ENCODE results near the gene ATP2A2.

Gene ATP2A2

DNA sequence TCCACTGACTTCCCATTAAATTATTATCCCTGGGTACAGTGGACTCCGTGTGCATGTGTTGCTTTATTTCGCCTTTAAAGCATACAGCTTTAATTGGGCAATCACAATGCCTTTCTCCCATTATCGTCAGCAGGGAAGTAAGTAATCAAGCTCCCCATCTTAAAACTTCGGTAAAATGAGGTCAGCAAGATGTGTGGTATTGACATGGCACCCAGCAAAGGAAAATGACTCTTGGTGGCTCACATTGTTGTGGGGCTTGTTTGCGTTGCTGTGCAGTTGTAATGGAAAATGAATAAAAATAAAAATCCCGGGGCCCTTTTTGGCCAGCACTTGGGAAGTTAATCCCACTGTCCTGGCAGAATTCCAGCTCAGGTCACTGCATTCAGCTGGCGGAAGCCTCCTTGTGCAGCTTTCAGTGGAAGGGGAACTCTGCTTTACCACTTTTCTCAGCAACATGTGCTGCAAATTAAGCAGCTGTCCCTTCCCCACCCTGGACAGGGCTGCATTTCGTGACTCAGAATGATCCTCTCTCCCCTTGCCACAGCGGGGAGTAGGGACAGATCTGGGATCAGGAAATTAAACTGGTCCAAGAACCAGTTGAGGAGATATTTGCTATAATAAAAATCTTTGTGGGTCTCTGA, 13.9 kb upstream of the ATP2A2 start:
- Histone ChIP-seq H3K4me1 (ENCODE audit: insufficient read depth, poor library complexity, severe bottlenecking) (peaks cover 49% of the 10 kb centered on the region), H3K36me3 (ENCODE audit: low read depth) (no peaks in the 10 kb centered on the region), H3K9me3 (ENCODE audit: severe bottlenecking) (no peaks in the 10 kb centered on the region), H3K27ac (ENCODE audit: poor library complexity, severe bottlenecking) (peak overlapping the region; percentile 94), H3K27me3 (ENCODE audit: insufficient read depth, poor library complexity, severe bottlenecking) (no peaks in the 10 kb centered on the region), H3K4me3 (ENCODE audit: severe bottlenecking) (no peak overlapping the region)
- TF ChIP-seq, protein P1, sequence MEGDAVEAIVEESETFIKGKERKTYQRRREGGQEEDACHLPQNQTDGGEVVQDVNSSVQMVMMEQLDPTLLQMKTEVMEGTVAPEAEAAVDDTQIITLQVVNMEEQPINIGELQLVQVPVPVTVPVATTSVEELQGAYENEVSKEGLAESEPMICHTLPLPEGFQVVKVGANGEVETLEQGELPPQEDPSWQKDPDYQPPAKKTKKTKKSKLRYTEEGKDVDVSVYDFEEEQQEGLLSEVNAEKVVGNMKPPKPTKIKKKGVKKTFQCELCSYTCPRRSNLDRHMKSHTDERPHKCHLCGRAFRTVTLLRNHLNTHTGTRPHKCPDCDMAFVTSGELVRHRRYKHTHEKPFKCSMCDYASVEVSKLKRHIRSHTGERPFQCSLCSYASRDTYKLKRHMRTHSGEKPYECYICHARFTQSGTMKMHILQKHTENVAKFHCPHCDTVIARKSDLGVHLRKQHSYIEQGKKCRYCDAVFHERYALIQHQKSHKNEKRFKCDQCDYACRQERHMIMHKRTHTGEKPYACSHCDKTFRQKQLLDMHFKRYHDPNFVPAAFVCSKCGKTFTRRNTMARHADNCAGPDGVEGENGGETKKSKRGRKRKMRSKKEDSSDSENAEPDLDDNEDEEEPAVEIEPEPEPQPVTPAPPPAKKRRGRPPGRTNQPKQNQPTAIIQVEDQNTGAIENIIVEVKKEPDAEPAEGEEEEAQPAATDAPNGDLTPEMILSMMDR (IDR thresholded peaks at IDR 0.05; ENCODE audit: poor library complexity, severe bottlenecking) = no peak
- DNase-seq (ENCODE audit: low spot score) (no peak), ATAC-seq (ENCODE audit: low read depth) (peak; percentile 17; the same call in 1 of the 3 replicates)

DNA sequence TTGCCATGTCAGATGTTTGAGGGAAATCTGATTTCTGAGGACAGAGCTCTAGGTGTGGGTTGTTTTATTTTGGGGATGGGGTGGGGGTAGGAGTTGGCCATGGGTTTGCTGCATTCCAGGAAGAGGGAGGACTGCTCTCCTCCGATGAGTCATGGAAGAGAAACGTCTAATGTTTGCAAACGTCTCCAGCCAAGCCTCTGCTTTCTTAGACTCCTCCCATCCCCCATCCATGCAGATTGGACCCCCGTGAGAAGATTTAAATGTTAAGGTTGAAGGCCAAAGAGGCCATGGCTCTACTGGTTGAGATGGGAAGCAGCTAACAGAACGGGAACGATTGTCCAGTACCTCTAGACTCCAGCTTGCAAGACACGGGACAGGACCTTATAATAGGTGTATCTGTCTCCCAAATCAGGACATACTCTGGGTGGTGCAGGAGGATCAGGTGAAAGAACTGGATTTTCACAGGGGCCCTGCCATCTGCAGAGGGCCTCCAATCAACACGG, 11.4 kb upstream of the ATP2A2 start:
- no peak overlapping the region for H3K4me3 ChIP-seq (ENCODE audit: severe bottlenecking)
- DNase-seq (ENCODE audit: low spot score) = no peak
- TF ChIP-seq, protein P1 (IDR thresholded peaks at IDR 0.05; ENCODE audit: poor library complexity, severe bottlenecking) = no peak
- H3K36me3 ChIP-seq (ENCODE audit: low read depth) = no peaks in the 10 kb centered on the region
- H3K4me1 ChIP-seq (ENCODE audit: insufficient read depth, poor library complexity, severe bottlenecking) = peaks cover 40% of the 10 kb centered on the region
- no peaks in the 10 kb centered on the region for H3K9me3 ChIP-seq (ENCODE audit: severe bottlenecking)
- peak; percentile 83 for ATAC-seq (ENCODE audit: low read depth)
- no peaks in the 10 kb centered on the region for H3K27me3 ChIP-seq (ENCODE audit: insufficient read depth, poor library complexity, severe bottlenecking)
- peak overlapping the region; percentile 94 for H3K27ac ChIP-seq (ENCODE audit: poor library complexity, severe bottlenecking)

DNA sequence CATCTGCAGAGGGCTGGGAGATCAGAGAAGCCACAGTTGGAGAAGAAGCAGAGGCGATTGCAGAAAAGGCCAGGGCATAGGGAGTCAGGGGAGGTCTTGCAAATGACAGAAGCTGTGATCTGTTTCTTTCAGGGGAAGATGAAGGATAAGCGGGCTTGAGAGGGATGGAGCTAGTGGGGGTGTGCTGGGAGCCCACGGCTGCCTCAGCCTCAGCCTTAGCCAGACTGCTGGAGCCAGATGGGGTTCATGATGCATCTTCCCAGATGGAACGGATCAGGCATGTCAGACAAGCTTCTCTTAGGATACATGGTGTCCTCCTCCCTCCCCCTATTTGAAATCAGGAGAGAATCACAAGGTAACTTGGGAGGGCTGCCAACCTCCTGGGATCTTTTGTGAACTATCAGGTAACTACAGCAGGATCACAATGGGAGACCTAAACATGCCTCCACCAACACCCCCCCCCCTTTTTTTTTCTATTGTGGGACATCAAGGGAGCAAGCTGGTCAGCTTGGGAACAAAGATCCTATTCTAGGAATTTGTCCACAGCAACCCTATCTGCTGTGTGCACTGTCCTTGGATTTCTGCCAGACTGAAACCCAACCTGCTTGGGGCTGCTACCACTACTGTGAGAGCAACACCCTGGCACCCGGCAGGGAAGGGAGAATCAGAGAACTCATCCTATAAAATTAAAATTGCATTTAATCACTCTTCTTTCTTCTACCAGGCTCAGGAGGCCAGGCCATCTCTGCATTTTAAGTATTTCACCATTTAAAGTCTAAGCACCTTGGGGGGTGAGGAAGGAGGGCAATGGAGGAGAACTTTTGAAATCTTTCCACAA, 10.7 kb upstream of the ATP2A2 start:
- Histone ChIP-seq H3K4me3 (ENCODE audit: severe bottlenecking) (no peak overlapping the region), H3K9me3 (ENCODE audit: severe bottlenecking) (no peaks in the 10 kb centered on the region), H3K27me3 (ENCODE audit: insufficient read depth, poor library complexity, severe bottlenecking) (no peaks in the 10 kb centered on the region), H3K4me1 (ENCODE audit: insufficient read depth, poor library complexity, severe bottlenecking) (peaks cover 40% of the 10 kb centered on the region), H3K27ac (ENCODE audit: poor library complexity, severe bottlenecking) (peak overlapping the region; percentile 94), H3K36me3 (ENCODE audit: low read depth) (no peaks in the 10 kb centered on the region)
- DNase-seq (ENCODE audit: low spot score) = peak; percentile 72
- TF ChIP-seq, protein P1 (IDR thresholded peaks at IDR 0.05; ENCODE audit: poor library complexity, severe bottlenecking) = no peak
- ATAC-seq (ENCODE audit: low read depth) = peak; percentile 64

GRCh38 chr12:110271015-110271414, 10.0 kb upstream of the ATP2A2 start:
- ATAC-seq (ENCODE audit: low read depth) = no peak

More at GRCh38 chr12:110271015-110271414, 10.0 kb upstream of the ATP2A2 start:
- TF ChIP-seq, protein P1 (IDR thresholded peaks at IDR 0.05; ENCODE audit: poor library complexity, severe bottlenecking) = no peak
- H3K4me3 ChIP-seq (ENCODE audit: severe bottlenecking) = no peak overlapping the region
- H3K4me1 ChIP-seq (ENCODE audit: insufficient read depth, poor library complexity, severe bottlenecking) = peaks cover 40% of the 10 kb centered on the region
- no peaks in the 10 kb centered on the region for H3K9me3 ChIP-seq (ENCODE audit: severe bottlenecking)
- DNase-seq (ENCODE audit: low spot score) = no peak
- no peaks in the 10 kb centered on the region for H3K36me3 ChIP-seq (ENCODE audit: low read depth)
- no peaks in the 10 kb centered on the region for H3K27me3 ChIP-seq (ENCODE audit: insufficient read depth, poor library complexity, severe bottlenecking)
- peak overlapping the region; percentile 94 for H3K27ac ChIP-seq (ENCODE audit: poor library complexity, severe bottlenecking)
